ENCODE measurements around the gene ZWILCH. TPM values are rescaled to one million over a fixed set of nuclear protein-coding genes. Genes with fewer than 3 reads are reported as not detected.

Gene ZWILCH
- total and polyA plus RNA-seq, 2 of the 4 experiments (the other 2 are of a cell fraction), result 10.5 to 22.2 TPM

- no peak for TF ChIP-seq CEBPB (IDR thresholded peaks at IDR 0.05; ENCODE audit: low read depth, low read length)
- TF ChIP-seq BHLHE40 (IDR thresholded peaks at IDR 0.05; ENCODE audit: low read depth, low read length), result no peak
- TF ChIP-seq, protein P1, sequence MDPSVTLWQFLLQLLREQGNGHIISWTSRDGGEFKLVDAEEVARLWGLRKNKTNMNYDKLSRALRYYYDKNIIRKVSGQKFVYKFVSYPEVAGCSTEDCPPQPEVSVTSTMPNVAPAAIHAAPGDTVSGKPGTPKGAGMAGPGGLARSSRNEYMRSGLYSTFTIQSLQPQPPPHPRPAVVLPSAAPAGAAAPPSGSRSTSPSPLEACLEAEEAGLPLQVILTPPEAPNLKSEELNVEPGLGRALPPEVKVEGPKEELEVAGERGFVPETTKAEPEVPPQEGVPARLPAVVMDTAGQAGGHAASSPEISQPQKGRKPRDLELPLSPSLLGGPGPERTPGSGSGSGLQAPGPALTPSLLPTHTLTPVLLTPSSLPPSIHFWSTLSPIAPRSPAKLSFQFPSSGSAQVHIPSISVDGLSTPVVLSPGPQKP (IDR thresholded peaks at IDR 0.05; ENCODE audit: borderline replicate concordance, low read depth, low read length), result no peak
- no peak for TF ChIP-seq FOS (IDR thresholded peaks at IDR 0.05; ENCODE audit: low read depth, low read length)
- no peak for TF ChIP-seq USF2 (IDR thresholded peaks at IDR 0.05; ENCODE audit: low read depth, low read length)
- no peak for TF ChIP-seq NFE2L2 (IDR thresholded peaks at IDR 0.05; ENCODE audit: low read depth, low read length)
- TF ChIP-seq MAZ (IDR thresholded peaks at IDR 0.05; ENCODE audit: borderline replicate concordance, low read depth, low read length), result no peak
- no peak for TF ChIP-seq MXI1 (IDR thresholded peaks at IDR 0.05; ENCODE audit: borderline replicate concordance, low read depth, low read length)
- no peak for TF ChIP-seq MAFK (IDR thresholded peaks at IDR 0.05; ENCODE audit: low read depth, low read length)
- no peak for TF ChIP-seq RFX5 (IDR thresholded peaks at IDR 0.05; ENCODE audit: low read depth, low read length)
- no peak for TF ChIP-seq SMC3 (IDR thresholded peaks at IDR 0.05; ENCODE audit: low read depth, low read length)
- no peak for TF ChIP-seq POLR2A (IDR thresholded peaks at IDR 0.05; ENCODE audit: low read depth, low read length)
- no peak for TF ChIP-seq CHD1 (IDR thresholded peaks at IDR 0.05; ENCODE audit: low read depth, low read length)
- TF ChIP-seq RCOR1 (IDR thresholded peaks at IDR 0.05; ENCODE audit: insufficient replicate concordance, low read length), result no peak
- ChIA-PET CTCF (no interaction called here), POLR2A (ENCODE audit: unreplicated experiment) (no interaction called here)
- Histone ChIP-seq H2AK5ac (ENCODE audit: low read depth, low read length) (no peak overlapping the region), H2BK15ac (ENCODE audit: low read depth, low read length) (no peak overlapping the region), H3K4me3 (ENCODE audit: insufficient read depth, low read depth, low read length) (no peak overlapping the region), H4K8ac (ENCODE audit: low read depth in 2 of 2, low read length in 2 of 2) (no peak overlapping the region), H2AK9ac (replicated peaks; ENCODE audit: low read depth, low read length, poor library complexity) (no peak overlapping the region), H4K5ac (ENCODE audit: low read depth, low read length) (no peak overlapping the region), H2BK5ac (ENCODE audit: low read depth, low read length, poor library complexity, severe bottlenecking) (no peak overlapping the region), H3K27ac (ENCODE audit: insufficient read depth, low read length) (no peak overlapping the region), H2BK20ac (ENCODE audit: low read depth, low read length) (no peak overlapping the region), H3K18ac (ENCODE audit: low read depth, low read length) (no peak overlapping the region), H2AFZ (replicated peaks; ENCODE audit: low read length, poor library complexity) (no peak overlapping the region), H3K4ac (ENCODE audit: low read depth, low read length) (no peak overlapping the region), H3K14ac (replicated peaks; ENCODE audit: low read depth, low read length) (no peak overlapping the region), H3K9me1 (ENCODE audit: insufficient read depth, low read length) (0 out of 2 replicates have a peak, but pooled peaks cover 3% of the 10 kb centered on the region), H3K9me3 (ENCODE audit: control insufficient read depth, insufficient read depth, low read length) (no peaks in the 10 kb centered on the region), H3K36me3 (ENCODE audit: control insufficient read depth, insufficient read depth, low read length) (no peaks in the 10 kb centered on the region), H3K23ac (ENCODE audit: low read depth, low read length) (no peak overlapping the region), H2BK120ac (ENCODE audit: low read depth, low read length) (no peak overlapping the region), H4K20me1 (ENCODE audit: insufficient read depth, low read length) (no peaks in the 10 kb centered on the region), H3K4me2 (ENCODE audit: low read depth, low read length) (no peak overlapping the region), H3K27me3 (ENCODE audit: control insufficient read depth, insufficient read depth, low read length) (peaks cover 20% of the 10 kb centered on the region), H3K9ac (ENCODE audit: low read depth, low read length) (no peak overlapping the region), H4K91ac (ENCODE audit: insufficient read depth, low read depth, low read length) (no peak overlapping the region), H3K56ac (ENCODE audit: extremely low read depth, insufficient read depth, low read length) (no peak overlapping the region), H3K4me1 (ENCODE audit: control insufficient read depth, insufficient read depth, low read length) (no peaks in the 10 kb centered on the region), H3K79me1 (ENCODE audit: low read depth in 1 of 2, low read length in 2 of 2) (no peaks in the 10 kb centered on the region)
- dilution Hi-C loops (cut with HindIII; ENCODE audit: low sequenced_read_pairs, unreplicated experiment), result no loop called here
- intact Hi-C loops (cut with micrococcal nuclease), result no loop called here
- ATAC-seq (ENCODE audit: low read depth) (no peak), DNase-seq (no peak)
- BruUV-seq (replicated peaks), result no TSS peak
- in situ Hi-C loops (cut with MboI; ENCODE audit: low sequenced_read_pairs), result no loop called here
Measured at GRCh38 chr15:66595332-66595731, 90.2 kb downstream of the ZWILCH start.
